SU-DHL-6 (cell line): ENCODE data around the gene RAD51B.

Source experiments
- EZH2phosphoT487 ChIP-seq: fragments of 200-600 bp; sonication (generic), shearing (Covaris generic); conservative IDR thresholded peaks from 2 replicates; pipeline ENCODE4 v1.6.1; 2018; ENCODE audit warnings: mild to moderate bottlenecking, antibody characterized with exemption, low read length, moderate library complexity, mixed read lengths
- TF ChIP-seq, protein P1 (sequence below): fragments of 200-600 bp; sonication (generic); IDR thresholded peaks from one replicate; pipeline ENCODE4 v1.5.1; 2017; ENCODE audit warnings: antibody characterized with exemption, mild to moderate bottlenecking, low read length, moderate library complexity; ENCODE audit not compliant: insufficient read depth, poor library complexity, severe bottlenecking

DNA sequence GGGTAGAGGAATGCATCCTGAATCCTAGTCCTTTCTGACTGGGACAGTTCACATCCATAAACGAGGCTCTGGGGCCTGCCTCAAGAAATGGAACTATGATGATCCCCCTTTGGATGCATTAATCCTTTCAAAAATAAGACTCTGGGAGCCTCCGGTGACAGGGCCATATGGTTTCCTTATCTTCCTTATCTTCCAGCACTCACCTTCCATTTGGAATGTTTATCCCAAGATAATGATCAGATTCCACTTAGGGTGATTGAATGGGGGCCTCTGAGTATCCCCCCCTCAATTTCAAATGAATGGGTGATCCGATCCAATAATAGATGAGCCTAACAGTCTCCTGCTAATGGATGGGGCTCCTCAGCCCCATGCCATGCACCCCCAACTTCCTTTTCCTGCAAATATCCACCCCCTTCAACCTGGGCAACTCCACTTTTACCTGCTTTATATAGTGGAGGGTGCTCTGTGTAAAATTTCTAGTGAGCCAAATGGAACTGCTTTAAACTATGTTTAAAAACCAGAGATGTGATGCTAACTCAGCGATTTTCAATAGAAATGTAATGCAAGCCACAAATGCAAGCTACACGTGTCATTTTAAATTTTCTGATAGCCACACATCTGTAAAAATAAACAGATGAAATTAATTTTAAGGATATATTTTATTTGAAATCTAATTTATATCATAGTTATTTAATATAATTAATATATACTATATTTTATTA, 815.5 kb downstream of the RAD51B start:
- TF ChIP-seq, protein P1, sequence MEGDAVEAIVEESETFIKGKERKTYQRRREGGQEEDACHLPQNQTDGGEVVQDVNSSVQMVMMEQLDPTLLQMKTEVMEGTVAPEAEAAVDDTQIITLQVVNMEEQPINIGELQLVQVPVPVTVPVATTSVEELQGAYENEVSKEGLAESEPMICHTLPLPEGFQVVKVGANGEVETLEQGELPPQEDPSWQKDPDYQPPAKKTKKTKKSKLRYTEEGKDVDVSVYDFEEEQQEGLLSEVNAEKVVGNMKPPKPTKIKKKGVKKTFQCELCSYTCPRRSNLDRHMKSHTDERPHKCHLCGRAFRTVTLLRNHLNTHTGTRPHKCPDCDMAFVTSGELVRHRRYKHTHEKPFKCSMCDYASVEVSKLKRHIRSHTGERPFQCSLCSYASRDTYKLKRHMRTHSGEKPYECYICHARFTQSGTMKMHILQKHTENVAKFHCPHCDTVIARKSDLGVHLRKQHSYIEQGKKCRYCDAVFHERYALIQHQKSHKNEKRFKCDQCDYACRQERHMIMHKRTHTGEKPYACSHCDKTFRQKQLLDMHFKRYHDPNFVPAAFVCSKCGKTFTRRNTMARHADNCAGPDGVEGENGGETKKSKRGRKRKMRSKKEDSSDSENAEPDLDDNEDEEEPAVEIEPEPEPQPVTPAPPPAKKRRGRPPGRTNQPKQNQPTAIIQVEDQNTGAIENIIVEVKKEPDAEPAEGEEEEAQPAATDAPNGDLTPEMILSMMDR, result no peak
- no peak for TF ChIP-seq EZH2phosphoT487
